ENCODE results near the gene SRP68.
A peak's percentile ranks its signal among the peaks of the same experiment; 100 is the strongest.

The SRP68 gene

DNA sequence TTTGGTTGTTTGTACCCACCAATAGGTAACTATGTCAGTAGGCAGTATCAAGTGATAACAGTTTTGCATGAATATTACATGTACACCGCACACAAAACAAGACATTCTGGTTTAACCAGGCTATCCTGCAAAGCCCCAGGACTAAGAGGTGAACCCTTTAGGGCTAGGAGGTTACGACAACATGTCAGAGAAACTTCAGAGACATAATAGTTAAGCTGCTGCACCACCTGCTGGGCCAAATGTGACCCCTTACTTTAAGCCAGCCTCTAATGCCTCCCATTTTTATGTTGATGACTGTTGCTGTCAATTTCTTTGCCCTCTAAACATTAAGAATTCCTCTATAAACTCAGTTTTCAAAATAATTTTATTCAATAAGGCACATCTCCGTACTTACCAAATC is 15.4 kb downstream of the SRP68 start:
- Histone ChIP-seq H3K4me1 (ENCODE audit: control insufficient read depth in 2 of 2, insufficient read depth in 2 of 2, low read length in 2 of 2) (peaks cover 0 to 6% of the 10 kb centered on the region in 2 donors), H3K27ac (ENCODE audit: low read depth in 2 of 2, low read length in 2 of 2) (no peak overlapping the region), H3K9ac (ENCODE audit: low read depth in 1 of 2, low read length in 2 of 2) (no peak overlapping the region), H3K4me3 (ENCODE audit: low read length in 2 of 2) (no peak overlapping the region), H3K36me3 (ENCODE audit: control insufficient read depth in 2 of 2, insufficient read depth in 2 of 2, low read length in 2 of 2) (peaks cover 62 to 64% of the 10 kb centered on the region in 2 donors), H3K27me3 (ENCODE audit: control insufficient read depth in 2 of 2, insufficient read depth in 2 of 2, low read length in 2 of 2) (no peaks in the 10 kb centered on the region), H3K9me3 (ENCODE audit: control insufficient read depth in 2 of 2, low read length in 2 of 2) (no peaks in the 10 kb centered on the region)

DNA sequence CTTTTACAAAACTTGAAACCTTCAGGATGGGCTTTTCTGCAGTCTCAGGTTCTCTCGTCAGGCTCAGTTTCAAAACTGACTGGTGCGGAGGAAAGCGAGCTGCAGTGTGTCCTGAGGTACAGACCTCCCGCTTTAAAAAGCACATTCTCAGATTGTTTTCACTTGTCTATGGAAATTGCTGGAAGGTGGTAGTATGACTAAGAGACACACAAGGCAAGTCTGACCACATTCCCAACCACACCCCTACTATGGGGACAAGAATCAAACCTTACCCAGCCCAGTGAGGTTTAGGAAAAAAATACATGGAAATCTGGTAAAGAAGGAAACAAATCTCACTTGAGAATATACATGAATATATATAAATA is 18.2 kb downstream of the SRP68 start:
- Histone ChIP-seq H3K9ac (ENCODE audit: low read depth in 1 of 2, low read length in 2 of 2) (no peak overlapping the region), H3K4me3 (ENCODE audit: low read length in 2 of 2) (no peak overlapping the region), H3K27ac (ENCODE audit: low read depth in 2 of 2, low read length in 2 of 2) (no peak overlapping the region), H3K4me1 (ENCODE audit: control insufficient read depth in 2 of 2, insufficient read depth in 2 of 2, low read length in 2 of 2) (peaks cover 0 to 13% of the 10 kb centered on the region in 2 donors), H3K27me3 (ENCODE audit: control insufficient read depth in 2 of 2, insufficient read depth in 2 of 2, low read length in 2 of 2) (no peaks in the 10 kb centered on the region), H3K36me3 (ENCODE audit: control insufficient read depth in 2 of 2, insufficient read depth in 2 of 2, low read length in 2 of 2) (peaks cover 52 to 65% of the 10 kb centered on the region in 2 donors), H3K9me3 (ENCODE audit: control insufficient read depth in 2 of 2, low read length in 2 of 2) (no peaks in the 10 kb centered on the region)

DNA sequence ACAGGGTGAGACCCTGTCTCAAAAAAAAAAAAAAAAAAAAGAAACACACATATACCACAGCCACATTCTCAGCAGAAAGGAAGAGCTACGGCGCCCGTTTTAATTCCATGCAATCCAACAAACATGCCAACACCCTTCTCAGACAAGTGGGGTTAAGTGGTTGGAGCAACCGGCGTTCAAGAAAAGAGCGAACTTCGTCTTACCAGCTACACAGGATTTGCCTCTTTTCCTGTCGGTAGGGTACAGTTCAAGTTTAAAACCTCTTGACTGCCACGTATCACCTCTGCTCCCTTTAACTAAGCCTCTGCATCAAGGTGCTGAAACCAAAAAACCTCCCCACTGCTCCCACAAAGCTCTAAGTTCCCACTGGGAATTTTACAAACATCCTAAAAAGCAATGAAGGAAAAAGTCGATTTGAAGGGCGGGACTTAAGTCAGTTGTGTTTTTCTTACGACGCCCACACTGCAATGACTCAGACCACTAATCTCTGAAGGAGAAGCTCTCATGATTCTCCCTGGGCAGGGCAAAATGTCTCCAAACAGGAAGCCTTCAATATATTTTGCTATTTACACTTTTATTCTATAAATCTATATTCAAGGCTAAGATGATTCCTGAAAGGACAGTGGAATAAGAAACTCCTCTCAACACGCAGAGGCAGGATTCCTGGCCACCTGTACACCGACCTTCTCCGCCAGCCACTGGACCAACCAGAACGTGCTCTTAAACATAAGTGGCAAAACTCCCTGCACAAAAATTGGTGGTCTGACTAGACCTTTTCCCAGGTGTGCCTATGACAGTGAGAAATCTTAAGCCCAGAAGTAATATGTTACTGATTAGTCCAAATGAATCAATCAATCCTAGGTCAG is 18.8 kb downstream of the SRP68 start:
- no peaks in the 10 kb centered on the region for H3K9me3 ChIP-seq (ENCODE audit: control insufficient read depth in 2 of 2, low read length in 2 of 2)
- peaks cover 0 to 13% of the 10 kb centered on the region in 2 donors for H3K4me1 ChIP-seq (ENCODE audit: control insufficient read depth in 2 of 2, insufficient read depth in 2 of 2, low read length in 2 of 2)
- peaks cover 52 to 65% of the 10 kb centered on the region in 2 donors for H3K36me3 ChIP-seq (ENCODE audit: control insufficient read depth in 2 of 2, insufficient read depth in 2 of 2, low read length in 2 of 2)
- peak overlapping the region in 1 of 2 donors; percentile 9 for H3K27ac ChIP-seq (ENCODE audit: low read depth in 2 of 2, low read length in 2 of 2)
- H3K4me3 ChIP-seq (ENCODE audit: low read length in 2 of 2) = no peak overlapping the region
- no peak overlapping the region for H3K9ac ChIP-seq (ENCODE audit: low read depth in 1 of 2, low read length in 2 of 2)
- H3K27me3 ChIP-seq (ENCODE audit: control insufficient read depth in 2 of 2, insufficient read depth in 2 of 2, low read length in 2 of 2) = no peaks in the 10 kb centered on the region

DNA sequence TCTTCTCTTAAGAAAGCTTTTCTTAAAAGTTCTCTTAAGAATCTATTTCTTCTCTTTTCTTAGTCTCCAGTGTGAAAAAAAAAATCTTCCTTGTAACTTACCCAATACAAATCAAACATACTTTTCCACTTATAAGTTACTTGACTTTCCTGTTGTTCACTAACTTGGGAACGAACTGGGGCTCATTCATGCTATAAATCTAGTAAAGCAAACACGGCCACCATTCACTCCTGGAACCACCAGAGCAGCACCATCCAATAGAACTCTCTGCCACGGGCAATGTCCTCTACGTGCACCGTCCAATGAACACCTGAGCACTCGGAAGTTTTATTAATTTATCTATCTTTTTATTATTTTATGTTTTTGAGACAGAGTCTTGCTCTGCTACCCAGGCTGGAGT is 20.8 kb downstream of the SRP68 start:
- H3K9me3 ChIP-seq (ENCODE audit: control insufficient read depth in 2 of 2, low read length in 2 of 2) = no peaks in the 10 kb centered on the region
- peaks cover 52 to 67% of the 10 kb centered on the region in 2 donors for H3K36me3 ChIP-seq (ENCODE audit: control insufficient read depth in 2 of 2, insufficient read depth in 2 of 2, low read length in 2 of 2)
- peaks cover 0 to 13% of the 10 kb centered on the region in 2 donors for H3K4me1 ChIP-seq (ENCODE audit: control insufficient read depth in 2 of 2, insufficient read depth in 2 of 2, low read length in 2 of 2)
- H3K4me3 ChIP-seq (ENCODE audit: low read length in 2 of 2) = no peak overlapping the region
- peak overlapping the region in 1 of 2 donors; percentile 51 for H3K9ac ChIP-seq (ENCODE audit: low read depth in 1 of 2, low read length in 2 of 2)
- peak overlapping the region; percentile 29 to 77 for H3K27ac ChIP-seq (ENCODE audit: low read depth in 2 of 2, low read length in 2 of 2)
- no peaks in the 10 kb centered on the region for H3K27me3 ChIP-seq (ENCODE audit: control insufficient read depth in 2 of 2, insufficient read depth in 2 of 2, low read length in 2 of 2)

DNA sequence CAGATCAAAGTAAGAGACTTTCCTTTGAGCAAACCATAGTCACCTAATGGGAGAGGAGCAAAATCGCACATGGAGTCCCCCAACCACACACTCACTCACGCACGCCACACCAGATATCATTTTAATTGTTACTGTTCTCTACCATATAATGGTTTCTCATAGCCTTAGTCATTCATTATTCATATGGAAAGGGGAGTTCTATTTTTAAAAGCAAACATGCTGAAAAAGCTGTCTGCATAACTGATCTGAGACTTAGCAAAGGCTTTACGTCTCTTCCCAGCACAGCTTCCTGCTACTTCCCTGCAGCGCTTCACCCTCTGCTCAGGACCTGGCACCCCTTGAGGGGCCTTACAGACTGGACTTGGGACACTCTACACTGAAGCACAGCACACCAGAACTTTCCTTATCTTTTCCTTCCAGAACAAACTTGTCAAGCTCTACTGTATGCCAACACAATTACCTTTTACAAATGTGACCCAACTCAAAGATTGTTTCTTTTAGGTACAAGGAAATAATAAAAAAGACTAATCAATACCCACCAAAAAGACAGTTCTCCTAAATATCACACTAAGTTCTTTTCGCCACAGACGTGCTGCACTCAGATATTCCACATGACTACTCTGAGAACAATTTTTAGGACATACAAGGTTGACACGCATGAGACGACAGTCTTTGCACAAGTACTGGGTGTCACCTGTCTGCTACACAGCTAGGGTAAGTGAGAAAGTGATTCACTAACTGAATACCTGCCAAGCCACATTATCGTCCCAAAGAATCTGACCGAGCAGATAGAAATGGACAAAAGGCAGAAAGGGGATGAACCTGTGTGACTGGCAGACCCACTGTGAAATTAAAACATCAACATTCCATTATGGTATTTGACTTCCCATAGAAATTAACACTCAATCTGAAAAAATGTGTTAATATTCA is 21.5 kb downstream of the SRP68 start:
- peaks cover 50 to 67% of the 10 kb centered on the region in 2 donors for H3K36me3 ChIP-seq (ENCODE audit: control insufficient read depth in 2 of 2, insufficient read depth in 2 of 2, low read length in 2 of 2)

DNA sequence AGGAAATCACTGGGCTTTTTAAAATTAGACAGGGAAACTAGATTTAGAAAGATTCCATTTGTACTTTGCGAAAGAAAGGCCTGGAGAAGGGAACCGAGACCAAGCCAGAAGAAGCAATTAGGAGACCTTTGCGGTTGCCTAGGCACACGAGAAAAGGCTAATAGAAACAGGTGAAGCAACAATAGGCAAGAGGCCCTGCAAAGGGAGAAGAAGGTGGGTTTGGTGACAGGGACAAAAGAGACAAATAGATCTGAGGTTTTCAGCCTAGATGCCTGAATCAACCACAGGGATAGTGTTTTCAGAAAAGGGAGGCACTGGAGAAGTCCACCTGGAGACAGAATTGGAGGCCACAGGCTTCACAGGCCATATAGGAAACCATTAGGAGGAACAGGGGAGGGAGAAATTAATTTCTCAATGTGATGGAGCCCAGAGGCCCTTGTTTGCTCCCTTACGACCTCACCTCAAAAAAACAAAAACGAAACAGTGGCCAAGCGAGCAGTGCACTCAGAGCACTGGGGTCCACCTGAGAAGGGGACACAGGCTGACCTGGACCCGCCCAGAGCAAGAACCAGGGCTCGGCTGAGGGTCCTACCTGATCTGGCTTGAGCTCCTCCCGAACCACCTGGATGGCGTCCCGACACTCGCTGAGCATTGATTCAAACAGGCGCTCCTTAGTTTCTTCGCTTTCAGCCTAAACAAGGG is 22.3 kb downstream of the SRP68 start:
- Histone ChIP-seq H3K36me3 (ENCODE audit: control insufficient read depth in 2 of 2, insufficient read depth in 2 of 2, low read length in 2 of 2) (peaks cover 52 to 70% of the 10 kb centered on the region in 2 donors), H3K27me3 (ENCODE audit: control insufficient read depth in 2 of 2, insufficient read depth in 2 of 2, low read length in 2 of 2) (no peaks in the 10 kb centered on the region), H3K4me3 (ENCODE audit: low read length in 2 of 2) (no peak overlapping the region), H3K27ac (ENCODE audit: low read depth in 2 of 2, low read length in 2 of 2) (no peak overlapping the region), H3K9me3 (ENCODE audit: control insufficient read depth in 2 of 2, low read length in 2 of 2) (no peaks in the 10 kb centered on the region), H3K9ac (ENCODE audit: low read depth in 1 of 2, low read length in 2 of 2) (no peak overlapping the region), H3K4me1 (ENCODE audit: control insufficient read depth in 2 of 2, insufficient read depth in 2 of 2, low read length in 2 of 2) (peaks cover 0 to 13% of the 10 kb centered on the region in 2 donors)

More for the DNA sequence above, 21.5 kb downstream of the SRP68 start:
- Histone ChIP-seq H3K9me3 (ENCODE audit: control insufficient read depth in 2 of 2, low read length in 2 of 2) (no peaks in the 10 kb centered on the region), H3K4me1 (ENCODE audit: control insufficient read depth in 2 of 2, insufficient read depth in 2 of 2, low read length in 2 of 2) (peaks cover 0 to 13% of the 10 kb centered on the region in 2 donors), H3K27me3 (ENCODE audit: control insufficient read depth in 2 of 2, insufficient read depth in 2 of 2, low read length in 2 of 2) (no peaks in the 10 kb centered on the region), H3K27ac (ENCODE audit: low read depth in 2 of 2, low read length in 2 of 2) (peak overlapping the region; percentile 29 to 77), H3K9ac (ENCODE audit: low read depth in 1 of 2, low read length in 2 of 2) (peak overlapping the region in 1 of 2 donors; percentile 51), H3K4me3 (ENCODE audit: low read length in 2 of 2) (no peak overlapping the region)

DNA sequence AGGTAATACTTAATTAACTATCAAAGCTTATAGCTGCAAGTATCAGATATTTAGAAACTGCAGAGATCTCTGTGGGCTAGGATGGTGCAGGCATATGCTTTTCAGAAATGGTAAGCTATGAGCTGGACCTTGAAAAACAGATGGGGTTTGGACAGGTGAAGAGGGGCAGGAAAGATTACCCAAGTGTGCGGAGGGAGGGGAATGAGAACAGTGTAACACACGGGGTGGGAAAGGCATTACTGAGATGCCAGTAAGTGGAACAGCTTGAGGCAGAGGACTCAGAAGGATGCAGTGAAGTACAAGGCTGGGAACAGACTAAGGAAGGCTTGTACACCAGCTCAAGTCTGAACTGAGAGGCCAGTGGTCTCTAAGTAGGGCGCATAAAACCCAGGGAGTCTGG is 23.1 kb downstream of the SRP68 start:
- Histone ChIP-seq H3K36me3 (ENCODE audit: control insufficient read depth in 2 of 2, insufficient read depth in 2 of 2, low read length in 2 of 2) (peaks cover 60 to 75% of the 10 kb centered on the region in 2 donors), H3K4me3 (ENCODE audit: low read length in 2 of 2) (no peak overlapping the region), H3K4me1 (ENCODE audit: control insufficient read depth in 2 of 2, insufficient read depth in 2 of 2, low read length in 2 of 2) (peaks cover 0 to 13% of the 10 kb centered on the region in 2 donors), H3K9me3 (ENCODE audit: control insufficient read depth in 2 of 2, low read length in 2 of 2) (no peaks in the 10 kb centered on the region), H3K27me3 (ENCODE audit: control insufficient read depth in 2 of 2, insufficient read depth in 2 of 2, low read length in 2 of 2) (no peaks in the 10 kb centered on the region), H3K9ac (ENCODE audit: low read depth in 1 of 2, low read length in 2 of 2) (no peak overlapping the region), H3K27ac (ENCODE audit: low read depth in 2 of 2, low read length in 2 of 2) (no peak overlapping the region)

DNA sequence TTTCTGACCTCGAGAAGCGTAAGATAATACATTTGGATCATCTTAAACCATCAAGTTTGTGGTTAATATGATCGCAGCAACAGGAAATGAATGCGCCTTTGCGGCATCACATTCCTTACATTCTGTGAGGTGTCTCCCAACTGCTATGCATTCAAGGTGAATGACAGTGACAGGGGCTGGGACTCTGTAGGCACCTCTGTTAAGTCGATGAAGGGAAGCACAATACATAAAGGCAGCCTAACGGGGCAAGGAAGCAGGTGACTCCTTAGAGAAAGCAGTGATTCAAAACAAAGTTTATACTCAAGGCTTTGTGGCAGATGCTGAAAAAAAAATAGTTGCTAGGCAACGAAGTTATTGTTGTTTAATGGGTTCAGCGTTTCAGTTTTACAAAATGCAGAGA is 23.6 kb downstream of the SRP68 start:
- H3K4me1 ChIP-seq (ENCODE audit: control insufficient read depth in 2 of 2, insufficient read depth in 2 of 2, low read length in 2 of 2) = peaks cover 0 to 9% of the 10 kb centered on the region in 2 donors
- peaks cover 60 to 75% of the 10 kb centered on the region in 2 donors for H3K36me3 ChIP-seq (ENCODE audit: control insufficient read depth in 2 of 2, insufficient read depth in 2 of 2, low read length in 2 of 2)
- no peaks in the 10 kb centered on the region for H3K9me3 ChIP-seq (ENCODE audit: control insufficient read depth in 2 of 2, low read length in 2 of 2)

DNA sequence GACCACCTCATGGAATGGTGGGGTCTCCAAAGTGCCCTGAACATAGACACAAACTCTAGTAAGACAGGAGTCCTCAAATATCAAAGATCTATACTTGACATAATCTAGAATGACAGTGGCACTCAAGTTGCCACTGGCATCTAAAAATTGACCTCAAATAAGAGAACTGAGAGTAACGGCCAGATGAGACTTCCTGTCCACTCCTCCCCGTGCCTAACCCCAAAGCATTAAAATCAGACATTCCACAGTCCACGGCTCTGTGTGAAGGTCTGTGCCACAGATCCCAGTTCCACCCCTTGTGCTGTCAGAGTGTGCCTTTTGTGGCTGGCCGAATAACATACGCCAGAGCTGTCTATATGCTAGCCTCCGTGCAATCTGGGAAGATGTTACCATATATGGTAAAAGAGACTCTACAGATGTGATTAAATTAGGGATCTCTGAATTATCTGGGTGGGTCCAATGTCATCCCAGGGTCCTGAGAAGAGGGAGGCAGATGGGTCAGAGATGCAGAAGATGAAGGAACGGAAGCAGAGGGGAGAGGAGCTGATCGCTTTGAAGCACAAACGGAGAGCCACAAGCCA is 24.2 kb downstream of the SRP68 start:
- H3K9me3 ChIP-seq (ENCODE audit: control insufficient read depth in 2 of 2, low read length in 2 of 2) = no peaks in the 10 kb centered on the region
- peaks cover 60 to 76% of the 10 kb centered on the region in 2 donors for H3K36me3 ChIP-seq (ENCODE audit: control insufficient read depth in 2 of 2, insufficient read depth in 2 of 2, low read length in 2 of 2)
- no peak overlapping the region for H3K9ac ChIP-seq (ENCODE audit: low read depth in 1 of 2, low read length in 2 of 2)
- no peak overlapping the region for H3K27ac ChIP-seq (ENCODE audit: low read depth in 2 of 2, low read length in 2 of 2)
- no peak overlapping the region for H3K4me3 ChIP-seq (ENCODE audit: low read length in 2 of 2)
- H3K27me3 ChIP-seq (ENCODE audit: control insufficient read depth in 2 of 2, insufficient read depth in 2 of 2, low read length in 2 of 2) = no peaks in the 10 kb centered on the region
- peaks cover 0 to 7% of the 10 kb centered on the region in 2 donors for H3K4me1 ChIP-seq (ENCODE audit: control insufficient read depth in 2 of 2, insufficient read depth in 2 of 2, low read length in 2 of 2)

More for the DNA sequence above, 23.6 kb downstream of the SRP68 start:
- no peak overlapping the region for H3K4me3 ChIP-seq (ENCODE audit: low read length in 2 of 2)
- no peak overlapping the region for H3K9ac ChIP-seq (ENCODE audit: low read depth in 1 of 2, low read length in 2 of 2)
- H3K27ac ChIP-seq (ENCODE audit: low read depth in 2 of 2, low read length in 2 of 2) = no peak overlapping the region
- no peaks in the 10 kb centered on the region for H3K27me3 ChIP-seq (ENCODE audit: control insufficient read depth in 2 of 2, insufficient read depth in 2 of 2, low read length in 2 of 2)

All from mucosa of rectum (tissue), 2 donors.